HG03060 (cell line): ENCODE results near the gene SNX15.
"Not testable (repeated sequence)": the region's sequence is repeated elsewhere in the genome, so short reads cannot be mapped to it uniquely, and the experiment has no call there.

Experiments used
- ATAC-seq: cut with Tn5 transposase; IDR thresholded peaks from one replicate; pipeline ENCODE4 v1.9.1; 2021; ENCODE audit warnings: low read depth, moderate number of reproducible peaks; ENCODE audit not compliant: unreplicated experiment

The SNX15 gene, protein sequence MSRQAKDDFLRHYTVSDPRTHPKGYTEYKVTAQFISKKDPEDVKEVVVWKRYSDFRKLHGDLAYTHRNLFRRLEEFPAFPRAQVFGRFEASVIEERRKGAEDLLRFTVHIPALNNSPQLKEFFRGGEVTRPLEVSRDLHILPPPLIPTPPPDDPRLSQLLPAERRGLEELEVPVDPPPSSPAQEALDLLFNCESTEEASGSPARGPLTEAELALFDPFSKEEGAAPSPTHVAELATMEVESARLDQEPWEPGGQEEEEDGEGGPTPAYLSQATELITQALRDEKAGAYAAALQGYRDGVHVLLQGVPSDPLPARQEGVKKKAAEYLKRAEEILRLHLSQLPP

GRCh38 chr11:65027213-65028067, at the start of gene SNX15:
TSS of gene SNX15 (plus strand) at chr11:65027439. CDS start at chr11:65027538, 99 bp downstream.
- peak; percentile 85 for ATAC-seq

DNA sequence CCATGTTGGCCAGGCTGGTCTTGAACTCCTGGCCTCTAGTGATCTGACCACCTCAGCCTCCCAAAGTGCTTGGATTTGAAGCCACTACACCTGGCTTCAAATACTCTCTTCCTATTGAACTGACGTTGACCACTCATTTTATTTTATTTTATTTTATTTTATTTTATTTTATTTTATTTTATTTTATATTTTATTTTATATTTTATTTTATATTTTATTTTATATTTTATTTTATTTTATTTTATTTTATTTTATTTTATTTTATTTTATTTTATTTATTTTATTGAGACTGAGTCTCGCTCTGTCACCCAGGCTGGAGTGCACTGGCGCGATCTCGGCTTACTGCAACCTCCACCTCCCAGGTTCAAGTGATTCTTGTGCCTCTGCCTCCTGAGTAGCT, 43.9 kb upstream of the SNX15 start:
- not testable (repeated sequence) for ATAC-seq

DNA sequence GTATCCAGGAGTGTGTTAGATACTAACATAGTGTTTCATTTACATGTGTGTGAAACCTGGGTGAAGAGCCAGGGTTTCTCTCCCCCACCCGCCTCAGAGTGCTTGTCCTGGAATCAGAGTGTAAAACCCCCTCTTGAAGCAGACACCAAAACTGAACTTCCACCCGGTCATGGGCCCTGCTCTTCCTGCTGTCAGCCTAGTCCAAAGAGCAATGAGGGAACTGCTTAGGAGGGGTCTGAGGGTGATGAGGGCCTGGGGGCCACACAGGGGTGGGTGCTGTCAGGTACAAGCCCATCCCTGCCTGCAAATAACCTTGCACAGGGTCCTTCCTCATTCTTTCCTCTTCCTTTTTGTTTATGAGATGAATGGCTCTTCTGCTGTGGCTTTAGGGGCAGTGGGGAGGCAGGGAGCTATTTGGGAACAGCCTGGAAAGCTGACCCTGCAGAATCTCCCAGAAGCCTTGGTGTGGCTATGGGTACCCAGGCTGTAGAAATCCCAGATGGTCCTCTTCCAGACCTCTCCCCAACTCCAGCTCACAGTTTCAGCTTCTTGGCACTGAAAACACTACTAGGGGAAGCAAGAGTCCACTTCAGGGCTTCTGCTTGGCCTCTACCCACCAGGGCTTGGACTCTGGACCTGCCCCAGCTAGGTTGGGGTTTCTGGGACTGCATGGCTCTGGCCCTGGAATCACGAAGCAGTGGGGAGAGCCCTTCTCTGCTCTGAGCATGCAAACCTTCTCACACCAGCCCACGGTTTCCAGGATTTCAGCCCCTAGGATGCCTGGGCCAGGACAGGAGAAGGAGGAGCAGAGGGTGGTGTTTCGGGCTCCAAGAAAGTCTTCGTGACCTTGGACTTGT, 39.0 kb upstream of the SNX15 start:
- ATAC-seq, result no peak

DNA sequence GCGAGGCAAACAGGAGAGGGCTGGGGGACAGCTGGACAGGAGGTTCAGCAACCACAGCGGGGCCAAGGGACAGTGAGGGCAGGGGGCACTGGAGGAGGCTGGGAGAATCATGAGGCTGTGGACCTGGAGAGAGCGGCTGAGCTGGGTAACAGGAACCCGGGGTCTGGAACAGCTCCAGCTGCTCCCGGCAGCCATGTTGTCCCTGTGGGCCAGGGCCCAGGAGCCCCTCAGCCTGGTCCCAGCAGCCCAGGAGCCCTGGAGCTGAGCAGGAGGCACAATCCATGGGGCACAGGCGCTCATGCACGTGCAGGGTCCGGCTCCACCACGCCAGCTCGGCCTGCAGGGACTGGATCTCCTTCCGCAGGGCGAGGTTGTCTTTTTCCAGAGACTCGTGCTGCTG, 37.8 kb upstream of the SNX15 start:
- ATAC-seq, result no peak

DNA sequence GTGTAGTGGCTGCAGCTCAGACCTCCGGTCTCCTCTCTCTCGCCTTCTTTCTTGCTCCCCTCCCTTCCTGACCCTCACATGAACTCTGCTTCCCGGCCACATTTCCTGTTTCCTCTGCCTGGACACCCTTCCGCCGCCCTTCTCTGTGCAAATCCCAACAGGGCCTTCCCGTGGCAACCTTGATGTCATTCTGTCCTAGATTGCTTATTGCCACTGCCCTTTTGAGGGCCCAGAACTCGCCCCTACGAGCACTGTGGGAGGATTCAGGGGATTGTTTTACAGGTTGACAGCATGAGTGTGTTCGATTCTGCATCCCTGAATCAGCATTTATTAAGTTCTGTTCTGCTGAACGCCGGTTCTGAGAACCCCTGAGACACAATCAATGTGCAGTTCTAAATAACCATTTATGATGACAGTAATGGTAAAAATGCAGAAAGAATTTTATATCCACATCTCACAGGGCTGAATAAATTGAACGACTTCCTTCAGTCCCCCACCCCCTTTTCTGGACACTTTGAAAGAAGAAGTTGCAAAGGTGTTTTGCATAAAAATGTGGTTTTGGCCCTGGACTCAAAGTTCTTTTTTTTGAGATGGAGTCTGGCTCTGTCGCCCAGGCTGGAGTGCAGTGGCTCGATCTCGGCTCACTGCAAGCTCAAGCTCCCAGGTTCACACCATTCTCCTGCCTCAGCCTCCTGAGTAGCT, 36.9 kb upstream of the SNX15 start:
- no peak for ATAC-seq

GRCh38 chr11:64994318-64994717, 32.9 kb upstream of the SNX15 start:
- no peak for ATAC-seq

DNA sequence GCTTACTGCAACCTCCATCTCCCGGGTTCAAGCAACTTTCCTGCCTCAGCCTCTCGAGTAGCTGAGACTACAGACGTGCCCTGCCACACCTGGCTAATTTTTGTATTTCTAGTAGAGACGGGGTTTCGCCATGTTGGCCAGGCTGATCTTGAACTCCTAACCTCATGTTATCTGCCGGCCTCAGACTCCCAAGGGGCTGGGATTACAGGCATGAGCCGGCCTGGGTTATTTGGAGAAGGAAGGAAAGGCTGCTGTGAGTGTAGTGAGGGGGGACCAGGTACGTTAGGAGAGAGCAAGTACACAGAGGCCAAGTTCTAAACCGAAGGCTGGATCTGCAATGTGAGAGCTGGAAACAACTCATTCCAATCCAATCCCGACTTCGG, 30.9 kb upstream of the SNX15 start:
- no peak for ATAC-seq

DNA sequence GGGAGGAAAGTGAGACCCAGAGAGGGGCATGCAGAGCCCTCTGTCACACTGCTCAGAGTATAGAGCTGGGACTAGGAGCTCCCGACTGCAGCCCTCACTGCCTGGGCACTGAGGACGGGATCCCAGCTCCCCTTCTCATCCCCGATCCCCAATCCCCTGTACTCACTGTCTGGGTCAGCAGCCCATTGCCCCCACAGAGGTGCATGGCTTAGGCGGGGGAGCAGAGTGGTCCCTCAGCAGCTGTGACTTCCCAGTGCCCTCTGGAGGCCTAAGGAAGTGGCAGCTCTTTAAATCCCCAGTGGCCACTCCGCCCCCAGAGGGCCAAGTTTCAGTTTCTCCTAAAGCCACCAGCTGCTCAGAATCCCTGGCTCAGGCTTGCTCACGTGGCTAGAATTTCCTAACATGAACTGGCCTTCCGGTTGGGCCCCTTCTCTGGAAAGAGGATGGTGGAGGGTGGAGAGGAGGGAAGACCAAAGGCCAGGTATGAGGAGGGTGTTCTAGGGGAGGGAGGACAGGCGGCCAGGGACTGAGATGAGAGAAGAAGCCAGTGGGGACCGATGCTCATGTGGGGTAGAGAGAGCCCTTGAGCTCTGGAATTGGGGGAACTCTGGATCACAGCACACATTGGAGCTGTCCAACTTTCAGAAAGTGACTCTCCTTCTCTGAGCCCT, 30.4 kb upstream of the SNX15 start, which contains the start of gene BATF2:
TSS of gene BATF2 (minus strand) at position 262 of the 671 bp plus-strand sequence. CDS start at position 205, 57 bp downstream.
- no peak for ATAC-seq

- no peak for ATAC-seq
Observed at GRCh38 chr11:64998141-64998540, 29.1 kb upstream of the SNX15 start.

DNA sequence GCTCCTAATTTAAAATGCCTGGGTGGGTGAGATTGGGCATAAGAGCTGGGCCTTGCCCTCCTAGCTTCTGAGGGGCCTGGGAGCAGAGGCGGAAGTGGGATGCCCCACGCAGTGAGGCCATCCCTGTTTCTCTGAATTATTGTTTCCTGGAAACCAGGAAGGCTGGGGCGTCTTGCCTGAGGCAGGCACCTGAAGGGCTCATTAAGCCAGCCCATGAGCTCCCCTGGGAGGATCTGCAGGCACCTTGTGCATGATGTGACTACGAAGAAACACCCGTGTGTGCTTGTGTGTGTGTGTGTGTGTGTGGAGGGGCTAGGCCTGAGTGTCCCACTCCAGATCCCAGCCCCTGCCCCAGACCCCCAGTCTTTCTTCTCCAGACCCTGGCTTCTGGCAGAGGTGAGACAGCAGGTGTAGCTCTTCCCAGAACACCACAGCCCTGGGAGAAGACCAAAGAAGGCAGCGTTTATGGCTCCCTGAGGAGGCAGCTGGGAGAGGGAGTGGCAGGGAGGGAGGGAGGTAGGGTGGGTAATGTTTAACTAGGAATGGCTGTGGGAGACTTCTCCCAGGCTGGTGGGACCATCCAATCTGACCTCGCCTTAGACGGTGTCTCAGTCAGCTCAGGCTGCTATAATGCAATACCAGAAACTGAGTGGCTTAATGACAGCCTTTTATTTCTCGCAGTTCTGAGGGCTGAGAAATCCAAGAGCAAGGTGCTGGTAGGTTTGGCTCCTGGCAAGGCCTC, 28.4 kb upstream of the SNX15 start:
- no peak for ATAC-seq

GRCh38 chr11:64999478-64999877, 27.8 kb upstream of the SNX15 start:
- ATAC-seq, result no peak

- ATAC-seq, result no peak
Observed at GRCh38 chr11:65002706-65003105, 24.5 kb upstream of the SNX15 start.

GRCh38 chr11:65003282-65003681, 24.0 kb upstream of the SNX15 start:
- no peak for ATAC-seq

DNA sequence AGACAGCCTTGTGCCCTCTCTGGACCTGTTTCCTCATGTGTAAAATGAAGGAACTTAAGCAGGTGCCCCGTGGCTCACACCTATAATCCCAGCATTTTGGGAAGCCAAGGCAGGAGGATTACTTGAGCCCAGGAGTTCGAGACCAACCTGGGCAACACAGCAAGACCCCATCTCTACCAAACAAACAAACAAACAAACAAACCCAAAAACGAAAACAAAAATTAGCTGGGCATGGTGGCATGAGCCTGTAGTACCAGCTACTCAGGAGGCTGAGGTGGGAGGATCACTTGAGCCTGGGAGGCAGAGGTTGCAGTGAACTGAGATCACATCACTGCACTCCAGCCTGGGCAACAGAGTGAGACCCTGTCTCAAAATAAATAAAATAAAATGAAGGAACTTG, 23.3 kb upstream of the SNX15 start:
- not testable (repeated sequence) for ATAC-seq

DNA sequence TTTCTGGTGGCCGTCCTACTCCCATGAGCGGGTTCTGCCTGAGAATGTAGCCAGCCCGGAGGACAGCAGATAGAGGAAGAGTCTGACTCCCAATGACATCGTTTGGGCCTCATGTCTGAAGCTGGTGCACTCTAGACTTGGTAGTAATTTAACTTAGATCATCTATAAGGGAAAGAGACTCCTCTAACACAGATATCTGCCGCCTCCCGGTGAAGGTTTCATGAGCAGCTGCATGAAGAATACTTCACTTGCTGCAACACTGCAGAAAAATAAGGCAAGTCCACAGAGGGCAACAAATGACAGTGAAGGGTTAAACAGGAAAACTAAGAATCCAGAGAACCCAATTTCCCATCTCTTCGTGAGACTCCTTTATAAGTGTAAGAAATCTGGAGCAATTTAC, 19.2 kb upstream of the SNX15 start:
- no peak for ATAC-seq

DNA sequence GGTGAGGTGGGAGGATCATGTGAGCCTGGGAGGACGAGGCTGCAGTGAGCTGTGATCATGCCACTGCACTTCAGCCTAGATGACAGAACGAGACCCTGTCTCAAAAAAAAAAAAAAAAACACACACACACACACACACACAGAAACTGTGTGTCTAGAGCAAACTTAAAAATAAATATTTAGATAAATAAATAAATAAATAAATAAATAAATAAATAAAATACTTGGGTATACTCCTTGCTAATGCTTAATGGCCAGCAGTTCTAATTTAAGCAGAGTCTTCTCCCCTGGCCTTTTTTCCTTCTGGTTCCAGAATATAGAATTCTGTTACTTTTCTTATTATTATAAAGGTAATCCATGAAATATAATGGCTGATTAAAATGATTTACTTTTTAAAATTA, 18.4 kb upstream of the SNX15 start:
- no peak for ATAC-seq

DNA sequence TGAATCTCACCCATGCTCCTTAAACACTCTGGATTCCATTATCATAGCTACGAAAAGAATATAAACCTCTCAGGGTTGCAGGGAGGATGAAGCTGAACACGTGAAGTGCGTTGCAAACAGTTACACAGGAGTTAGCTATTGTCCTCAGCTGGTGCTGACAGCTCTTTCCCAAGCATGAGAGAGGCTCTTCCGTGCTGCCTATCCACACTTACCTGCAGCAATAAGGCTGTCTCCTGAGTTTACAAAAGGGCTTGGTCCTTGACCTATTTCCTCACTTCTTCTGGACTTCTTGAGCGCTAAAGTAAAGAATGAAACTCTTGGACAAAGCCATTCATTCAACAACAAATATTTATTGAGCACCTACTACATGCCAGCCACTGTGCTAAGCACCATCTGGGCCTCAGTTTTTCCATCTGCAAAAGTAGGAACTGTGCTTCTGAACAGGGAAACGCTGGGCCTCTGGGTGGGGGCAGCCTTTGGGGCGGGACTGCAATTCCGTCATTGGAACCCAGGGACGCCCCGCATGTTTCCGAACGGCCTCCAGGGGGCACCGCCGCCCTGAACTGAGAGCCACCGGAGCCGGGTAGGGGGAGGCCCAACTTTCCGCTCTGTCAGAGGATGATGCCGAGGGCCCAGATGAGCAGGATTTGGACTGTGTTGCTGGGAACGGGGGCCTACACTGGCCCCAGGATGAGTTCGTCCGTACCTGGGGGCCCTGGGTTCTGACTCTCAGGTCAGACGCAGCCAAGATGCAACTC, 13.9 kb upstream of the SNX15 start:
- ATAC-seq, result peak; percentile 33
